H1 (cell line): Measurements from ENCODE around the gene DCANP1. TPM values are rescaled to one million over a fixed set of nuclear protein-coding genes. Genes with fewer than 3 reads are reported as not detected.

Source experiments
- ASH2L ChIP-seq: fragments of 200-600, 300-600 bp; sonication (generic); IDR thresholded peaks from one replicate; pipeline ENCODE4 v1.7.1; 2017; ENCODE audit warnings: low read length
- EP300 ChIP-seq, 2 experiments: IDR thresholded peaks; 1 replicate in 1 of 2; 2 replicates in 1 of 2; pipeline ENCODE4 v1.6.1; 2011 to 2012; ENCODE audit warnings: low read depth in 2 of 2, low read length in 2 of 2, mild to moderate bottlenecking in 2 of 2, borderline replicate concordance in 1 of 2, inconsistent platforms in 1 of 2, moderate library complexity in 1 of 2
- GABPA ChIP-seq: IDR thresholded peaks from 2 replicates; pipeline ENCODE4 v1.6.1; 2011; ENCODE audit warnings: mild to moderate bottlenecking, low read length, moderate library complexity, borderline replicate concordance; ENCODE audit not compliant: insufficient read depth
- GTF2F1 ChIP-seq: IDR thresholded peaks from 2 replicates; pipeline ENCODE4 v1.6.1; 2012; ENCODE audit warnings: low read depth, low read length, improper control_type of control experiment, borderline replicate concordance
- JUN ChIP-seq: IDR thresholded peaks from 2 replicates; pipeline ENCODE4 v1.6.1; 2011; ENCODE audit warnings: low read depth, mild to moderate bottlenecking, improper control_type of control experiment, low read length
- KDM4A ChIP-seq: IDR thresholded peaks from one replicate; pipeline ENCODE4 v1.7.1; 2012; ENCODE audit warnings: low read depth, mild to moderate bottlenecking, moderate library complexity, low read length, inconsistent platforms; ENCODE audit not compliant: severe bottlenecking
- NANOG ChIP-seq: IDR thresholded peaks from 2 replicates; pipeline ENCODE4 v1.6.1; 2011; ENCODE audit warnings: low read length, low read depth, mild to moderate bottlenecking, inconsistent platforms; ENCODE audit not compliant: insufficient read depth, poor library complexity, severe bottlenecking
- SP1 ChIP-seq: IDR thresholded peaks from 2 replicates; pipeline ENCODE4 v1.6.1; 2011; ENCODE audit warnings: low read depth, low read length
- polyA plus RNA-seq, 7 experiments: library from polyadenylated mRNA; depleted of rRNA in 3 of 7; stranded (reverse) in 5 of 7; unstranded in 2 of 7; fragments of >200 nt in 5 of 7; fragments of 200-250 nt in 2 of 7; gene quantifications; 1 replicate in 5 of 7; 2 replicates in 1 of 7; 4 replicates in 1 of 7; pipeline versions ENCODE4 v1.2.1 to v1.2.3, GENCODE V29; 2011 to 2013; ENCODE audit warnings: missing spikeins in 2 of 7, mixed read lengths in 2 of 7
- total RNA-seq: library from RNA; stranded (reverse); fragmentation: NEBNext Ultra II Directional; extraction: Animal tissue kit (Norgen Biotek cat#: 25700); gene quantifications from 2 replicates; pipeline ENCODE4 v1.2.1, GENCODE V29; 2021

The DCANP1 gene
- total and polyA plus RNA-seq, 2 of the 8 experiments (the other 6 are each of a cell fraction or from before 2014, with no cell fraction given) = not detected

GRCh38 chr5:135481387-135481786 is 34.2 kb upstream of the DCANP1 start (continued):
- TF ChIP-seq KDM4A (no peak), SP1 (no peak), EP300 (IDR thresholded peaks at IDR 0.05; ENCODE audit: borderline replicate concordance in 1 of 2, low read depth in 2 of 2, low read length in 2 of 2) (no peak), JUN (no peak), GABPA (no peak), NANOG (no peak), GTF2F1 (no peak), ASH2L (no peak)
- TF ChIP-seq, all 59 proteins: peak for 0
